NCI-H510A (cell line): ENCODE data around the gene PRPF19.
A peak's percentile ranks its signal among the peaks of the same experiment; 100 is the strongest.

Experiments
- DNase-seq: peaks from one replicate; lab custom pipeline; 2025; lab: John Stamatoyannopoulos, UW

The PRPF19 gene

DNA sequence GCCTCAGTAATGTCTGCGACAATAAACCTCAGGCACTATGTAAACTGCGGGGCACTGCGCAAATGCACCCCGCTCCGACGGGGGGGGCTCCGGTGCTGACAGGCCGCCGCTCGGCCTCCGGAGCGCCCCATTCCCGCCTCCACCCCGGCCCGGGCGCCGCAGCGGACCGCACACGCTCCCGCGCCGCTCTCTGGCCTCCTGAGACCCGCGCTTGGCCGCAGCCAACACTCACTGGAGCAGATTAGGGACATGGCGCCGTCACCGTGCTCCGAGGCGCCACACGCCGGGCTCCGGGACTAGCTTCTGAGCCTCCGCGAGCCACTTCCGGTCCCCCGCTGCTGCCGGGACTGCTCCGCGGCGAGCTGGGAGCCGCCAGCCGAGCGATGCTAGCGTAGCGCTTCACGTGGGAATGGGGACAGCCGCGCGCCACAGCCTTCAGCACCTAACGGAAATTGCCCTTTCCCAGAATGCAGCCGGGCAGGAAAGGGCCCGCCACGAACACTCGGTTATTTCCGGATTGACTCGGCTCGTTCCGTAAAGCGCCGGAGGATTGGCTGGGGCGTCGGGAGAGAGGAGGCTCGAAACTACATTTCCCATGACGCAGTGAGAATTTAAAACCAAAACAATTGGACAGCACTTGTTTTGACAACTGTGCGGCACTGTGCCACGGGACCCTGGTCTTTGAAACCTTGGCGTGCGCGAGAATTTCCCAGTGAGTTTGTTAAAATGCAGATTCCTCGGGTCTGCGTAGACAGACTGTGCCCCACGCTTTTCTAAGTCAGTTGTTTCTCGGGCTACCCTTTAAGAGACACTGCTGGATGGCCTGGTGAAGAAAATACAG is at the start of gene PRPF19:
Gene PRPF19 (minus strand): TSS at position 454 of the 841 bp plus-strand sequence. CDS start 203 bp downstream, at position 251.
- DNase-seq = peak; percentile 86

- no peak for DNase-seq
These were observed 49.2 kb upstream of the PRPF19 start for GRCh38 chr11:60955571-60955970.

GRCh38 chr11:60954421-60954820 is 48.0 kb upstream of the PRPF19 start:
- DNase-seq = no peak

DNA sequence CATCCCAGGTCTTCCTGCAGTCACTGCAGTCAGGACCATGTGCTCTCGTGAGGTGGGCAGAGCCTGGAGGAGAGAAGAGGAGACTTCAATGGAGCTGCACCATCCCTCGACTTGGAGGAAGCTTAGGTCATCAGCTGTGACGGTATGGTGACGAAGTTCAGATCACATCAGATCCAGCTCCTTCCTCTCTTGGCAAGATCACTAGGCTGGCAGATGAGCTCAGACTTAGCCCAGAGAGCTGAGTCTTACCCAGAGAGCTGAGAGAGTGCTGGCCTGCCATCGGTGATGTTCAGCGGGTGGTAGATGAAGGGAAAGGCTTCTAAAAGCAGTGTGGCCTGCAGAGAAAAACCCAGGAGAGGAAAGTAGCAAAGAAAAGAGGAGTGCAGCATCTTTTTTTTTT is 47.4 kb upstream of the PRPF19 start:
- no peak for DNase-seq

DNA sequence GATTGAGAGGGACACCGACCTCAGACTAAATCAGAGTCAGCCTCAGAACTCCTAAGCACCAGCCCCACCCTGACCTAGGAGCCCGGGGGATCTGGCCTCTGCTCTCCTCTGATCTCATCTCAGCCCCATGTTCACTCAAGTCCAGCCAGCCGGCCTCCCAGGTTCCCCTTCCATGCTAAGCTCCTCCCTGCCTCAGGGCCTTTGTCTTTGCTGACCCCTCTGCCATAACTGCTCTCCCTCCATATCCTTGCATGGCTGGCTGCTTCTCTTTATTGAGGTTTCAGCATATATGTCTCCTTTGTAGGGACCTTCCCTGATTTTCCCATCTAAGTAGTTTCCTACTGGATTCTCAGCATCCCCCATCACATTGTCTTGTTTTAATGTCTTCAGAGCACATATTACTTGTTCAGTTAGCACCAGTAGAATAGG is 46.4 kb upstream of the PRPF19 start:
- no peak for DNase-seq

DNA sequence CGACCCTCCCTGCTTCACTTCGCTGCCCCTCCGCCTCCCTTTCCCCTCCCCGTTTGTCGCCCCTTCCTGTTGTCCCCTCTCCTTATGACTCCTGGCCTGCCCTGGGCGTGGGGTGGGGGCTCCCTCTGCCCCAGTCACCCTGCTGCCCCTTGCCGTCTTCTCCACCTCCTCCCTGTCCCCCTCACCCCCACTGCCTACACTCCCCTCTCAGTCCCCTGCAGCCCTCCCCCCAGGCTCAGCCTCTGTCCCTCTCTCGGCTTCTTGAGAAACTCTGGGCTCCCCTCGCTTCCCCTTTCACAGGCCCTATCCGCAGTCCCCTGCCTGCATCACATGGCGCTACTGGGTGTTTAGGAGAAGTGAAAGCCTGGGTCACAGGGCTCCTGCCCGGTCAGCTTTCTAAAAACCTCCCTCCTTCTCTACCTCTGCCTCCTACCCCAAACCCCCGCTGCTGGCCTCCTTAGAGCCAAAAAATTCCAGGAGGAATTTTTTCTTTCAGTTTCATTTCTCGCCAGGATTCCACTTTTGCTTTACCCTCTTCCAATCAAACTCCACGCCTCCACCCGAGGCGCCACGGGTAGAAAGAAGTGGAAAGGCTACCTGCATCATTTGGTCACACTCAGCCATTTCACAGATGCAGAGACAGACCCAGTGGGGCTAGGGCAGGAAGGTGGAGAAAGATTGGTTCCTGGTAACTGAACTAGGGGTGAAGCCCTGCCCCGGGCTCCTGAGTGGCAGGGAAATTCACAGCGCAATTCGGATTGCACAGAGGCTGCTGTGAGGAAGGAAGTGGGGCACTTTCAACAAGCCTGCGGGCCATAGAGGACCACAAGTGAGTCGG is 45.7 kb upstream of the PRPF19 start, which contains the start of gene SLC15A3:
Gene SLC15A3 (minus strand): TSS at position 273 of the 838 bp plus-strand sequence. CDS start 625 bp downstream, outside the sequence.
- no peak for DNase-seq

DNA sequence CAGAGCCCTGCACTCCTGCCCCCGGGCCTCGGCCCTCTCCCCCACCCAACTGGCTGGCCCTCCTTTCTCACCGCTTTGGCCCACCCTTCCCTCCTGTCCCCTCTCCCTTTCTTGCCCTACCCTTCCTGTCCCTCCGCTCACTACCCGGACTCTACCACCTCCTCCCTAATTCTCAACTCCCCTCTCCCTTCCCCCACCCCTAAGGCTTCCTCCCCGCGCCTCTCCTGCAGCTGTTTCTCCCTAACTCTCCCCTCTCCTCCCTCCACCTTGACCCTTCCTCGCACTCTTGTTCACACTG is 45.2 kb upstream of the PRPF19 start:
- no peak for DNase-seq

DNA sequence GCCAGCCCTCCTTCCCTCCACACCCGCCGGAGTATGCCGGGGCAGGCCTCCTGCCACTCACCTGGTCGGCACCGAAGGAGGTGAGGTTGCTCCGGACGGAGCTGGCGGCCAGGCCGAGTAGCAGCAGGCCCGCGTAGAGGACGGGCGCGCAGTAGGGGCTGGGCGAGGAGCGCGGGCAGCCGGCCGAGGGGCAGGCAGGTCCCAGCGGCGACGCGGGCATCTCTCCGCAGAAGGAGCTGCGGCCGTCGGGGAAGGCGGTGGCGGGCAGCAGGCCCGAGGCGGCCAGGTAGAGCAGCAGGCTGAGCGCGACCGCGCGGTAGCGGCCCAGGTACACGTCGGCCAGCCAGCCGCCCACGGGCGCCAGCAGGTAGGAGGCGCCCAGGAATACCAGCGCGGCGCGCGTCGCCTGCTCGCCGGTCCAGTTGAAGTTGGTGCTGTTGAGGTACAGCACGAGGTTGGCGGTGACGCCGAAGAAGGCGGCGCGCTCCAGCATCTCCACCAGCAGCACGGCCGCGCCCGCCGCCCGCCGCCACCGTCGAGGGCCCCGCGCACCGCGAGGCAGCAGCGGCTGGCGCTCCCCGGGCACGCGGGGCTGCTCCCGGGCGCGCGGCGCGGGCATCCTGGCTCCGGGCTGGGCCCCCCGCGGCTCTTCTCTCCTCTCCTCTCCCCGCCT is 44.7 kb upstream of the PRPF19 start:
- no peak for DNase-seq

- no peak for DNase-seq
These were observed 43.6 kb upstream of the PRPF19 start for GRCh38 chr11:60950024-60950423.

- no peak for DNase-seq
These were observed 41.9 kb upstream of the PRPF19 start for GRCh38 chr11:60948250-60948649.

DNA sequence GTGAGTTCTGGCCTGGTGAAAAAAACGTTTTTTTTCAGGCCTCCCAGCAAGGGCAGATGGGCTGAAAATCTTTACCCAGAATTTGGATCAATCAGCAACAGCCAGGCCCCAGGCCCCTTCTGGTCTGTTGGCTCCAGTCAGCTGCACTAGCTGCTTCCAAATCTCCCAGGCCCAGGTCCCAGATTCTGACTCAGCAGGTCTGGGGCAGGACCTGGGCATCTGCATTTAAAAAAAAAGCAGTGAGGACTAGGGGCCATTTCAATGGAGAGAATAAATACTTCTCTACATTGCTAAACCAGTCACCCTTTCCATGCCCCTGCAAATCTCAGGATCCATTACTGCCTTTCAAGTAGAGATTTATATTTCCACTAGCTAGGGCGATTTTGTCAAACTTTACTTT is 41.3 kb upstream of the PRPF19 start:
- DNase-seq = no peak

DNA sequence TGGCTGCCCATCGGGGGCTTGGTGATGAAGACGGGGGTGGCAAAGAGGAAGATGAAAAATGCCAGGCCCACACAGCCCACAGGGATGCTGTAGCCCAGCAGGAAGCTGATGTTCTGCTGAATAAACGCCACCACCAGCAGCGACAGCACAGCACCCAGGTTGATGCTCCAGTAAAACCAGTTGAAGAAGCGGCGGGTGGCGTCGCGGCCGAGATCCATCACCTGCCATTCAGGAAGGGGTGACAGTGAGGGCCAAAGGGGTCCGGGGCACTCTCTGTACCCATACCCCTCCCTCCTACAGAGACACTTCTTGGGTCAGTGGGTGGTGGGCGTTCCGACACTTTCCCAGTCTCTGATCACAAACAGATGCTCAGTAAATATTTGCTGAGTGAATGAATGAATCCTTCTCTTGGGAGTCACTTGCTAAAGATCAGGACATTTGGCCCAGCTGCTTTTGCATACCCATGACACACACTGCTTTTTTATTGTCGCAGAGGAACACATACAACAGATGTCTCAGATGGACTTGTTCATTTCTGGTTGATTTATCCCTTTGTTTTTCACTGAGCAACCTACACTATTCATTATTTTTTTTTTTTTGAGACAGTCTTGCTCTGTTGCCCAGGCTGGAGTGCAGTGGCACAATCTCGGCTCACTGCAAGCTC is 40.3 kb upstream of the PRPF19 start:
- no peak for DNase-seq

DNA sequence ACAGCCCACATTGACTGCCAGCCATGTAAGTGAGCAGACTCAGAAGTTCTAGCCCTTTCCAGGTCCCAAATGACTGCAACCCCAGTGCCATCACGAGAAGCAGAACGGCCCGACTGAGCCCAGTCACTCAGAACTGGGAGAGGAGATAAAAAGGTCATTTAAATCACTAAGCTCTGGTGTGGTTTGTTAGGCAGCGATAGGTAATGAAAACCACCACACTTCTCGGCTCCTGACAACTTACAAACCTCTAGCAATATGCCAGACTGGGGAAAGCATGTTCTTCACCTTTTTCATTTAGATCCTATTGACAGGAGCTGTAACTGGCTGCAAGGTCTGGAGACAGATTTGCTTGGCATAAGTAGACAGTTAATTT is 38.9 kb upstream of the PRPF19 start:
- no peak for DNase-seq

DNA sequence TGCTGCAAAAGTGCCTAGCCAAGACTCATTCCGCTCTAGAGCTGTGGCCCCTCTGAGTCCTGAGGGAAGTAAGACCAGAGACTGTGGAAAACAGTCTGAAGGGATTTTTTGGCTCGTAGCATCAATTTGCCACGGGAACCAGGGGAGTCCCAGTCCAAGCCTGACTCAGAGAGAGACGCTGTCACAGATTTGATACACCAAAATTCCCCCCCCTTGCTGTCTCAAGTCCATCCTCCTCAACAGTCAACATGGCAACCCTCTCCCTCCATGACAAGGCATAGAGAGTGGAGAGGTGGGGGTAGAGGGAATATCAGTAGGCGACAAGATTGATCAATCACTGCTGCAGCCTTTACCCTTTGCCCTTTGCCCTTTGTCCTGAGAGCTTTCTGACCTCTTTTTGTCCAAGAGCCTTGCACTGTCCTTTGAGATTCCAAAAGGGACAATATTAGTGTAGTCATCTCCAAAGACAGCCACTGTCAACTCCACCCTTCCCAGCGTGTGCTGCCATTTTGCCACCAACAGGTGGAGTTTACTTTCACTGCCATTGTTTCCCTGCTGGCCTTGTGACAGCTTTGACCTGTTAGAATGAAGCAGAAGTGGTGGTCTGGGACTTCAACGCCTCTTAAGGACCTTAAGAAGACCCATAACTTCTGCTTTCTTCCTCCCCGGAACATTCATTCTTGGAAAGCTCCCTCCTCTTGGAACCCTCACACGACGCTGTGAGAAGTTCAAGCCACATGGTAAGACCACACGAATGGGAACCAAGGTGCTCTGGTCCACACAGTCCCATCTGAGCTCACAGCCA is 38.3 kb upstream of the PRPF19 start:
- no peak for DNase-seq

- peak; percentile 81 for DNase-seq
These were observed 36.7 kb upstream of the PRPF19 start for GRCh38 chr11:60942970-60943565.

DNA sequence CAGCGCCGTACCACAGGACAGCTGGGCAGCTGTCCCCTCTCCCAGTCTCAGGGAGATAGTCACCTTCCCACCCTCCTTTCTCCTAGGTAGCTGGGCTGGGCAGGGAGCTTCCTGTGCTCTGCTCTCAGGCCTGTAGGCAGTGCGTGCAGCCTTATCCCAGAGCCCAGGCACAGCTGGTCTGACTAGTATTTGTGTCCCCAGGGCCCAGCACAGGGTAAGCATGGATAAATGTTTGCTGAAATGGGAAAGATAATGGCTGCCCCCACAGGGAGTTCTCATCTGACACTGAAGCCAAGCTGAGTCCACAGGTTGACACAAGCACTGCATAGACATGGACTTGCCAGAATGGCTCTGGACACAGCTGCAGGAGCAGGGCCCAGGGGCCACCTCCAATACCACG is 35.8 kb upstream of the PRPF19 start:
- no peak for DNase-seq

- no peak for DNase-seq
These were observed 35.2 kb upstream of the PRPF19 start for GRCh38 chr11:60941371-60942119.

GRCh38 chr11:60939855-60940254 is 33.5 kb upstream of the PRPF19 start:
- DNase-seq = no peak

- DNase-seq = no peak
These were observed 32.9 kb upstream of the PRPF19 start for GRCh38 chr11:60939301-60939700.

DNA sequence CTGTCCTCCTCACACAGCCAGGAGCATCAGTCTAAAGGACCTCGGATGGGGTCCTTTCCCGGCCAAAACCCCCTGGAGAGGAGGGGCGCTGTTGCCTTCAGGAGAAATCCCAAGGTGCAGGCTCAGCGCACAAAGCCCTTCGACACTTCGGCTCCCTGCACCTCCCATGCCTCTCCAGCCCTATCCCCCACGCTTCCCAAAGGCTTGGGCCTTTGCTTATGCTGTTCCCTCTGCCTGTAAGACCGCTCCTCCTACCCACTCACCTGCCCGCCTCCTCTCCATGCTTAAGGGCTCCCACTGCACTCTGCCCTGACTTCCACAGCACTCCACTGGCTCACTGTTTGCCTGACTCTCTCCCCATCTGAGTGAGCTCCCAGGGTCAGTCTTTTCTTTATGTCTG is 32.1 kb upstream of the PRPF19 start:
- no peak for DNase-seq
